Fibroblast of upper back skin (primary cell): ENCODE data around the gene TEAD2.
A peak's percentile ranks its signal among the peaks of the same experiment; 100 is the strongest.
"Not testable (repeated sequence)": the region's sequence is repeated elsewhere in the genome, so short reads cannot be mapped to it uniquely, and the experiment has no call there.

Experiments
- DNase-seq: peaks from one replicate; pipeline ENCODE4 v3.0.0-alpha.2; 2013

The TEAD2 gene

GRCh38 chr19:49331187-49331586, 31.0 kb downstream of the TEAD2 start:
- DNase-seq = not testable (repeated sequence)

DNA sequence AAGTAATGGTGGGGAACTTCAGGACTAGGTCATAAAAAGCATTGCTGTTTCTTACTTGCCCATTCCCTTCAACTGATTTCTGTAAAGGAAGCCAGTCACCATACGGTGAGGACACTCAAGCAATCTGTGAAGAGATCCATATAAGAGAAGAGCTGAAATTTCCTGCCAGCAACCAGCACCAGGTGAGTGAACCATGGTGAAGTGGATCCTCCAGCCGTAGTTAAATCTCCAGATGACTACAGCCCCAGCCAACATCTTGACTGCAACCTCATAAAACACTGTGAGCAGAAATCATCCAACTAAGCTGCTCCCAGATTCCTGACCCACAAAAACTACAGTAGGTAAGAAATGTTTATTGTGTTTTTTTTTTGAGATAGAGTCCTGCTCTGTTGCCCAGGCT, 33.5 kb downstream of the TEAD2 start:
- DNase-seq = no peak

GRCh38 chr19:49327878-49328544, 34.2 kb downstream of the TEAD2 start:
- peak; percentile 21 for DNase-seq

- no peak for DNase-seq
These were observed 36.0 kb downstream of the TEAD2 start for GRCh38 chr19:49326165-49326704.

GRCh38 chr19:49325756-49326155, 36.5 kb downstream of the TEAD2 start:
- not testable (repeated sequence) for DNase-seq

DNA sequence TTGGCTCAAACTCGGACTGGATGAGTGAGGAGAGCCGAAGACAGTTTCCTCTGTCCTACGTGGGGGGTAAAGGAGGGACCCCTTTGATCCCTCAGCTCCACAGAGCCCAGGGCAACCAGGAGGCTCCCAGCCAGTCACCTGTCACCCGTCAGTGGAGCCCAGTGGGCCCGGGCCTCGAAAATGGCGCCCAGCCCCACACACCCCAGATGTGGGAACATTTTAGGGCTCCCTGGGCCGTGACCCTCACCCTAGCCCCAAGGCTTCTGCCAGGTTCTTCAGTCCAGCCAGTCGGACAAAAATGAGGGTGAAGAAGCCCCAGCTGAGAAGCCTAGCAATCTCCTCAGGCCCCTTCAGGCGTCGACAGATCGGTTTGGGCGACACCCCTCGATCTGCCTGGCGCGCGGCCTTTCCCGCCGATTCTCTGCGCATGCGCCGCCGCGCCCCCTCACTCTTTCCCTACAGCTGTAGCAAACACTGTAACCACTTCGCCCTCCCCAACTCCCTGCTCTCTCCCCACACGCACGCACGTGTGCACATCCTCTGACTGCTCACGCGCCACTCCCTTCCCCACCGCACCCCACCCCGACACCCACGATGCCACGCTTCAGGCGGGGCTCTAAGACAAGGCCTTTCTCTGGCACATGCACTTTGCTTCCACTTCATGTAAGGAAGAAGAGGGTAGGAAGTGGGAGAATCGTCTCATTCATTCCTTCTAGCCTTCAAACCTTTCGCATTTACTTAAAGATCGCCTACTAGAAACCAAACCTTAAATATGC, 37.2 kb downstream of the TEAD2 start, which contains the start of gene SLC6A16:
TSS of gene SLC6A16 (minus strand) at position 391 of the 776 bp plus-strand sequence. CDS start 13,844 bp downstream, outside the sequence.
- DNase-seq = no peak

DNA sequence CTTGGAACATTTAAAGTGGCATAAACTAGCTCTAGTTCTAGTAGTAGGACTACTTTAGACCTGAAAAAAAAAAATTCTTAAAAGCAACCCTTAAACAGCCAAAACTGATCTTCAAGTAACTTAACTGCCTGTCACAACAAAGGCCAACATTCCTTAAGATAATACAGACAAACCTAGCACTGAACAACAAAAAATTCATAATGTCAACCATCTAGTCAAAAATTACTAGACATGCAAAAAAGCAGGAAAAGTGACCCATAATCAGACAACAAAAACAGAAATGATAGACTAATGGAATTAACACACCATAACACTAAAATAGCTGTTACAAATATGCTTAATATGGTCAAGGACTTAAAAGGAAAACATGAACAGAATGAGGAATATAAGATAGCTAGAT, 43.9 kb downstream of the TEAD2 start:
- no peak for DNase-seq

DNA sequence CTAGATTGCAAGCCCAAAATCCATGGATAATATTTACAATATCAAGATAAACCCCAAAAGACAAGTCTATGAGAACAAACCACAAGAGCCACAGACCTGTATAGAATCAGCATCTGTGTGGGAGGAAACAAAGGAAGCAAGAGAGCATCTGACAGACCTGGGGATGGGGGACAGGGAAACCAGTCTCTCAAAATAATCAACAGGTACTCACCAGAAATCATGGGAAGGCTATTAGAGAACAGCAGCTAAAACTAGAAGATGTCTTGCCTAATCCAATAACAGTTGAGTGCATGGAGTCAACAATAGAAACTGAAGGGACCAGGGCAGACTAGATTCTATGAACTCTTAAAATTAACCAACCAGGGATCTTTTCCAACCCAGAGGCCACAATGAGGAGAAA, 45.9 kb downstream of the TEAD2 start:
- DNase-seq = no peak

- no peak for DNase-seq
These were observed 47.1 kb downstream of the TEAD2 start for GRCh38 chr19:49315111-49315510.

DNA sequence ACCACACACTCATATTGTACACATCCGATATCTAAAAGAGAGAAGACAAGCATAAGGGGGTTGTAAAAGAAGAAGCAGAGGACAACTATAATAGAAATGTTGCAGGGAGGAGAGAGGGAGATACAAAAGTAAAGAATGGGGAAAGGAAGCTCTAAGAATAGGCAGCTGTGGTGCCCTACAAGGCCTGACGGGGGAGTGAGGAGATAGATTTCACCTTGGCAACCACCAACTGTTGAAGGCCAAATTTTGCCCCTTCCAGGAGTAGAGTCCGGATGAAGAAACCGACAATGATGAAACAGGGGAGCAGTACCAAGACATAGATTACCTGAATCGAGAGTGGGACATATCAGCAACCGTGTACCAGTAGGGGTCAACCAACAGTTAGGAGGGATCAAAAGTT, 53.1 kb downstream of the TEAD2 start:
- no peak for DNase-seq

DNA sequence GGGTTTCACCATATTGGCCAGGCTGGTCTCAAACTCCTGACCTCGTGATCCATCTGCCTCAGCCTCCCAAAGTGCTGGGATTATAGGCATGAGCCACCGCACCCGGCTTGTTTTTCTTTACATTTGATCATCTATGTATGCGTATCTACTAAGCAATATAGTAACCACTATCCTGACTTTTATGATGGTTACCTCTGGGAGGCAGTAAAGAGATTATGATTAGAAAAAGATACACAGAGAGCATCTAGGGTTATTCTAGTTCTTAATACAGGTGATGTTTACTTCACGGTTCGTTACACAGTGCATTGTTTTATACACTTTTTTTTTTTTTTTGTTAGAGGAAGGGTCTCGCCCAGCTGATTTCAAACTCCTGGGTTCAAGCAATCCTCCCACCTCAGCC, 55.5 kb downstream of the TEAD2 start:
- DNase-seq = not testable (repeated sequence)

DNA sequence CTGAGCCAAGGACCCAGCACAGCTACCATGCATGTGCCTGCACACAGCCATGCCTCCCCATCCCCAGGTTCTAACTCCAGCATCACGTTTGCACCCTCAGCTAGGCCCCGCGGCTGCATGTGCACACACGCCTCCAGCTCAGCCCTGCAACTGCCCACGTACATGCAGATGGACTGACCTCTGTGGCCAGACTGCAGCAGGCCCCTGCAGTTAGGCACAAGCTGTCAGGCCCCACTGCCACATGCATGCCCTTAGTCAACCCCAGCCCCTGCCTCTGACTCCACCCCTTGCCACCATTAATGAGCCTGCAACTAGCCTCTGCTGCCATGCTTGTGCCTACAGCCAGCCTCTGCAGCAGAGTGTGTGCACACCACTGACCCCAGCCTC, 60.4 kb downstream of the TEAD2 start:
- no peak for DNase-seq

DNA sequence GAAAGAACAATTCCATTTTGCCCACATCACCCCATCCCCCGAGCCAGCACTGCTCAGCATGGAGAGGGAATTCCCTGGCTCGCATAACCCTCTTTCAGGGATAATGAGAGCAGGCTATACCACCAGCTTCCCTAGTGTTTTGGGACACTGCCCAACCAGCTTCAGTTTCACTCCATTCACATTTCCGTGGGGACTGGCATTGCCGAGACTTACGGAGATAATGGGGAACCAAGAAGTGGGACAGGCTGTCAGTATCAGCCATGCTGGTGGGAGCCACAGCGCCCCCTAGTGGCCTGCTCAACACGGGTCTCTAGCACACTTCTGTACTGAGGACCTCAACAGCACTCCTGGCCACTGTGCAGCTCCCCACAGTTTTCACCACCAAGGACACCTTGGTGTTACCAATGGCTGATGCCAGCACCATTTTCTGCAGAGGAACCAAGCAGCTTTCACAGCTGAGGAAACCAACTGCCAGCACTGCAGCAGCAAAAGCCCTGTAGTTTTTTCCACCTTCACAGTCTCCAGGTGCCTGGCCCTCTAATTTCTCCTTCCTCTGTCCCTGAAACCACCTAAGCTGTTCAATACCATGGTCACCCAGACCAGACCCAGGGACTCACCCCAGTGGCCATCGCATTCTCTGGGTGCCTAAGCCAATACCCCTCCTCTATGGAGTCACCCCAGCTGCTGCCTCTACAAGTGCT, 60.9 kb downstream of the TEAD2 start:
- DNase-seq = peak; percentile 48

DNA sequence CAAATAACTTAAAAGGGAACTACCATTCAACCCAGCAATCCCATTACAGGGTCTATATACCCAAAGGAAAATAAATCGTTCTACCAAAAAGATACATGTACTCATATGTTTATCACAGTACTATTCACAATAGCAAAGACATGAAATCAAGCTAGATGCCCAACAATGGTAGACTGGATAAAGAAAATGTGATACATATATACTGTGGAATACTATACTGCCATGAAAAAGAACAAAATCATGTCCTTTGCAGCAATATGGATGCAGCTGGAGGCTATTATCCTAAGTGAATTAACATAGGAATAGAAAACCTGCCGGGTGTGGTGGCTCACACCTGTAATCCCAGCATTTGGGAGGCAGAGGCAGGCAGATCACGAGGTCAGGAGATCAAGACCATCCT, 63.6 kb downstream of the TEAD2 start:
- DNase-seq = not testable (repeated sequence)

GRCh38 chr19:49297403-49297802, 64.8 kb downstream of the TEAD2 start:
- DNase-seq = peak; percentile 48

DNA sequence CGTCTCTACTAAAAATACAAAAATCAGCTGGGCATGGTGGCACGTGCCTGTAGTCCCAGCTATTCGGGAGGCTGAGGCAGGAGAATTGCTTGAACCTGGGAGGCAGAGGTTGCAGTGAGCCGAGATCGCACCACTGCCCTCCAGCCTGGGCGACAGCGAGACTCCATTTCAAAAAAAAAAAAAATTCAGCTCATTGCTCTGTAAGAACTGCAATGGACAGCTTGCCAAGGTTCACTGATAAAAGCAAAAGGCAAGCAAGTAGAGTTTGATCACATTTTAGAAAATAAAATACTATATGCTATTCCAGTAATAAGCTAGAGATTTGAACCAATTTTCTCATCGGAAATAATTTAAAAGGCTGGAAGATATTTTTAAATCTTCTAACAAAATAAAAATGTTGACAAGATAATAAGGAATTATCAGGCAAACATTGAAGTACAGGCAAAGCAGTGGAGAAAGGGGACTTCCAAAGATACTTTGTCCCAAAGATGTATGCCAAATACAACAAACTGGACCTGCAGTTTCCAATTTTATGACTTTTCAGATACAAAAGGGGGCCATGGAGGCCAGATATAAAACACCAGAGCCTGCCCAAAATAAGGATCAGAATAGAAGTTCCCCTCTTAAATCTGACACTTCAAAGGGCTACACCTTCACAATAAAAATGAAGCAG, 66.9 kb downstream of the TEAD2 start:
- DNase-seq = no peak

GRCh38 chr19:49294401-49294800, 67.8 kb downstream of the TEAD2 start:
- DNase-seq = no peak
